H1 (cell line): ENCODE data around the gene PIK3R1. TPM values are rescaled to one million over a fixed set of nuclear protein-coding genes. Genes with fewer than 3 reads are reported as not detected.

Experiments used
- BACH1 ChIP-seq: IDR thresholded peaks from 2 replicates; pipeline ENCODE4 v1.6.1; 2012; ENCODE audit warnings: low read length, improper control_type of control experiment
- CHD7 ChIP-seq: fragments of 300-600 bp; sonication (generic); IDR thresholded peaks from 2 replicates; pipeline ENCODE4 v1.7.1; 2012; ENCODE audit warnings: low read length, moderate library complexity, mild to moderate bottlenecking, inconsistent platforms; ENCODE audit not compliant: insufficient replicate concordance
- E2F6 ChIP-seq: IDR thresholded peaks from 2 replicates; pipeline ENCODE4 v1.6.1; 2012; ENCODE audit warnings: inconsistent platforms
- EP300 ChIP-seq, 2 experiments: IDR thresholded peaks; 1 replicate in 1 of 2; 2 replicates in 1 of 2; pipeline ENCODE4 v1.6.1; 2011 to 2012; ENCODE audit warnings: low read depth in 2 of 2, low read length in 2 of 2, mild to moderate bottlenecking in 2 of 2, borderline replicate concordance in 1 of 2, inconsistent platforms in 1 of 2, moderate library complexity in 1 of 2
- GTF2F1 ChIP-seq: IDR thresholded peaks from 2 replicates; pipeline ENCODE4 v1.6.1; 2012; ENCODE audit warnings: low read depth, low read length, improper control_type of control experiment, borderline replicate concordance
- NANOG ChIP-seq: IDR thresholded peaks from 2 replicates; pipeline ENCODE4 v1.6.1; 2011; ENCODE audit warnings: low read length, low read depth, mild to moderate bottlenecking, inconsistent platforms; ENCODE audit not compliant: insufficient read depth, poor library complexity, severe bottlenecking
- RAD21 ChIP-seq, 2 experiments: IDR thresholded peaks in 1 of 2; conservative IDR thresholded peaks in 1 of 2; 2 replicates each; pipeline ENCODE4 v1.6.1; 2011; ENCODE audit warnings: low read depth in 2 of 2, low read length in 2 of 2, improper control_type of control experiment in 1 of 2, inconsistent platforms in 1 of 2, mild to moderate bottlenecking in 1 of 2, moderate library complexity in 1 of 2
- RXRA ChIP-seq: IDR thresholded peaks from 2 replicates; pipeline ENCODE4 v1.6.1; 2011; ENCODE audit warnings: low read depth, mild to moderate bottlenecking, low read length, moderate library complexity; ENCODE audit not compliant: insufficient read depth
- SIRT6 ChIP-seq: IDR thresholded peaks from one replicate; pipeline ENCODE4 v1.7.1; 2012; ENCODE audit warnings: low read length, inconsistent platforms
- SIX5 ChIP-seq: IDR thresholded peaks from 2 replicates; pipeline ENCODE4 v1.6.1; 2011; ENCODE audit warnings: mild to moderate bottlenecking, low read depth, low read length
- SRF ChIP-seq: IDR thresholded peaks from 2 replicates; pipeline ENCODE4 v1.6.1; 2011; ENCODE audit warnings: mild to moderate bottlenecking, low read depth, low read length, moderate library complexity
- polyA plus RNA-seq, 7 experiments: library from polyadenylated mRNA; depleted of rRNA in 3 of 7; stranded (reverse) in 5 of 7; unstranded in 2 of 7; fragments of >200 nt in 5 of 7; fragments of 200-250 nt in 2 of 7; gene quantifications; 1 replicate in 5 of 7; 2 replicates in 1 of 7; 4 replicates in 1 of 7; pipeline versions ENCODE4 v1.2.1 to v1.2.3, GENCODE V29; 2011 to 2013; ENCODE audit warnings: missing spikeins in 2 of 7, mixed read lengths in 2 of 7
- total RNA-seq: library from RNA; stranded (reverse); fragmentation: NEBNext Ultra II Directional; extraction: Animal tissue kit (Norgen Biotek cat#: 25700); gene quantifications from 2 replicates; pipeline ENCODE4 v1.2.1, GENCODE V29; 2021

Gene PIK3R1
- total and polyA plus RNA-seq, 2 of the 8 experiments (the other 6 are each of a cell fraction or from before 2014, with no cell fraction given) = 2.3 to 13.7 TPM

GRCh38 chr5:68220260-68220659, 4.7 kb downstream of the PIK3R1 start (continued):
- TF ChIP-seq CHD7 (no peak), BACH1 (no peak), NANOG (no peak), RXRA (no peak), GTF2F1 (no peak), E2F6 (no peak), RAD21 (IDR thresholded peaks at IDR 0.05 in 1 of 2, conservative IDR thresholded peaks at IDR 0.05 in 1 of 2; ENCODE audit: low read depth in 2 of 2, low read length in 2 of 2) (no peak), SRF (no peak), EP300 (IDR thresholded peaks at IDR 0.05; ENCODE audit: borderline replicate concordance in 1 of 2, low read depth in 2 of 2, low read length in 2 of 2) (no peak), SIX5 (no peak), SIRT6 (no peak)
